NCI-H2227 treated with DMSO at 0.1 percent for 48 hours (cell line): ENCODE results near the gene SPTBN1.

Experiments used
- DNase-seq: peaks from one replicate; lab custom pipeline; 2025; lab: John Stamatoyannopoulos, UW

Gene SPTBN1

DNA sequence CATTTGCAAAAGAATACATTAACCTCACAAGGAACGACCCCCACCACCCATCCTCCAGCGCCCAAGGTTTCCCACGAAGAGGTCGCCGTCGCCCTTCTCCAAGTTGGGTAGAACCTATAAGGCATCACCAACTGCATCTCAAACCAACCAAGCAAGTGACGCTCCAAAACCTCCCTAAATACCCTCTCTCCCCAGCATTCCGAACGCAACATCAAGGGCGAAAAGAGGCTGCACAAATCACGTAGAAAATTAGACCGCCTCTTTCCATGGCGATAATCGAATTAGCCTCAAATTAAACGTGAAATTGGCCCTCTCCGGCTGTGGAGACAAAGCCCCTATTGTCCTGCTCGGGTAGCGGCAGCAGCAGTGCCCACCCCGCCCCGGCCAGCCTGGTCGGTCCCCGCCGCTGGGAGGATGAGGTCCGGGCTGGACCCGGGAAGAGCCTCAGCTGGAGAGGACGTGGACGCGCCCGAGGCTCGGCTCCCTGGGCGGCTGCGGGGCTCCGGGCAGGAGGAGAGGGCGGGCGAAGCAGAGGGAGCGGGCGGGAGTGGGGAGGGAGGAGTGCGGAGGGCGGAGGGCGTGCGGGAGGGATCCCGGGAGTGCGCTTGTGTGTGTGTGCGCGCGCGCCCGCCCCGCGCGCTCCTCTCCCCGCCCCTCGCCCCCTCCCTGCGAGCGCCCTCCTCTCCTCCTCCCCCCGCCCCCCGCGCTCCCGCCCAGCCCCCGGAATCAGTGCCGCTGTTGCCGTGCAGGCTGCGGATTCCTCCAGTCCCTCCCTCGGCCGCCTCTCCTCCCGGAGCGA, at the start of gene SPTBN1:
Gene SPTBN1, plus strand, starts transcription at position 765 of the 799 bp plus-strand sequence. CDS start 70,092 bp downstream, outside the sequence.
- DNase-seq = peak; percentile 85

DNA sequence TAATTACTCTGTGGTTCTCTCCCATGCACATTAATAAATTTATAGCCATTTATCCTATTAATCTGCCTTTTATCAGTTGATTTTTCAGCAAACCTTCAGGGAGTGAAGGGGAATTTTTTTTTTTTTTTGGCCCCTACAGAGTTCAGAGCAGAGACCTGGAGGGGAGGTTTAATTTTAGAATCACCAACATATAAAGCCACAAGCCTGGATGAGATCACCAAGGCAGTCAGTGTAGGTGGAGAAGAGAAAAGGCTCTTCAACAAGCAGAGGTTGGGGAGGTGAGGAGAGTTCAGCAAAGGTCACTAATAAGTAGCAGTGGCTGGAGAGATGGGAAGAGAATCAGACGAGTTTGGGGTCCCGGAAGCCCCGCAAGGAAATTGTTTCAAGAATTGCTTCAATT, 48.4 kb upstream of the SPTBN1 start:
- DNase-seq = peak; percentile 21

DNA sequence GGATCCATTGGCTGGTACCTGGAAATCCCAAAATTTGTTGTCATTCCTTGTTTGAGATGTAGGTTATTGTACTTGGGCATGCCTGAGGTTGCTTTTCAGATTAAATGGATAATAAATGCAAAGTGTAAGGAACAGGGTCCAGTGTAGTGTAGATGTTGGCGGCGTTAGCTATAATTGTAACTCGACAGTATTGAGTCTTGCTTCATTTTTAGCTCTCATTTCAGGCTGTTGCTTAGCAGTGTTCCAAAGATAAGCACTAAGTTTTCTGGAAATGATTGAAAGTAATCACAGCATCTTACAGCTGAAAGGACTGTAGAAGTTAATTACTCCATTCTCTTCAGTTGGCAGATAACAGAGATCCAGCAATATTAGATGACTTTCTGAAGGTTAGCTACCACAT, 47.8 kb upstream of the SPTBN1 start:
- DNase-seq = no peak

DNA sequence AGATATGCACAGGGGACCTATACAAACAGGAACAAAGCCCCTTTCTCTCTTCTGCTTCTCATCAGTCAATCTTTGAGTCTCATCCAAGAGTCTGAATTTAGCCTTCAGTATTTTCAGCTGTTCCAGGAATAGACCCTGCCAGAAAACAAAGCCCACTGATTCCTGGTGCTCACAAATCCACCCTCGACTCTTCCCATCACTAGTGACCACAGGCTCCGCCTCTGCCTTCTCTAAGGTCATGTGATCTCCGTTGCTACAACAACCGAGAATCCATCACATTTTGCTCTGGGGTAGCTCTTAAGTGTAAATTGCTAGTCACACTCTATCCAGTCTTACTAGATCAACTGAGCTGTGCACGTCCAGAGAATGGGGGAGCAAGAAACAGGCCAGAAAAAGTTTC, 46.4 kb upstream of the SPTBN1 start:
- DNase-seq = peak; percentile 71

DNA sequence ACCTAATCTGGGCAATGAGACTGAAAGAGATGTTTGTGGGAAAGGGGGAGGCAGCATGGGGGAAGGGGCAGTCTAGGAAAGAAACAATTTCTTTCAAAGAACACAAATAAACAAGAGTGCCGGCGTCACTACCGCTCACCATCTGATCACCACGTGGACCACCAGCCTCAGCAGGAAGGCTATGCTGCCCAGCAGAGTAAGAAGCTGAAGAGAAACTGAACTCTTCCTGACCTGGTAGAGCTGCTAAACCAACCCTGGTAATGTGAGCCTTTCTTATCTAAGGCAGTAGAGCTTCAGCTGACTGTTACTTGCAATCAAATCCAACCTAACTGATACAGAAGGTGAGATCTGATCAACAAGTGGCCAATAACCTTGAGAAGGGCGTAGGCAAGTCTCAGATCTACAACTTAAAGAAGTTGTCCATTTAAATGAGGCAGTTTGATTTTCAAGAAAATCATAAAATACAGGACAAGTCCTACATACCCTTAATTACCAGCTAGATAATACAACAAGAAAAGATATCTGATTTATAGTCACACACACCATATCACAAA, 44.2 kb upstream of the SPTBN1 start:
- no peak for DNase-seq

DNA sequence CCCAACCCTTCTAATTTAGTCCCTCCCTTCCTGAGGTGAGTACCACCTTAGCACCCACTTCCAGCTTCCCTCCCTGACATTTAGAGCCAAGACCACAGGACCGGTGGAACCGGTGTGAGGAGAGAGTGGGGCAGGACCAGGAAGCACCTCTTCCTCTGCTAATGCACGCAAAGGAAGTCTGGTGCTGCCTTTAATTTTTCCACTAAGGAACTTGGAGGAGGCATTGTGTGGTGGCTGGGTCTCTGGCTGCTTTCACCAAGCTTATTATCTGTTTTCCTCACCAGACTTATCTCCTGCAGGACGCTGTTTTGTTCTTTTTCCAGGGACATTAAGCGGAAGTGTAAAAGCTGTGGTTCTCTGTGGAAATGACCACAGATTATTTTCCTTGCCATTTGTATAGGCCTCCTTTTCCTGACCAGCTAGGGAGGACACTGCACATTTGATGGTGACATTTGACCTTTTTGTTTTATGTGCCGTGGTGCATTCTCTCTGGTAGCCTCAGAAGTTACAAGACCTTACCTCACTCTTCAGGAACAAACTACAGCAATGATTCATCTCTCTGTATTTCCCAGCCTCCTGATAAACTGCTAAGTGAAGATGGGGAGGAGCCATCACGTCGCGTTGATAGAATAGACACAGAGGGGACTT, 39.8 kb upstream of the SPTBN1 start:
- DNase-seq = no peak

DNA sequence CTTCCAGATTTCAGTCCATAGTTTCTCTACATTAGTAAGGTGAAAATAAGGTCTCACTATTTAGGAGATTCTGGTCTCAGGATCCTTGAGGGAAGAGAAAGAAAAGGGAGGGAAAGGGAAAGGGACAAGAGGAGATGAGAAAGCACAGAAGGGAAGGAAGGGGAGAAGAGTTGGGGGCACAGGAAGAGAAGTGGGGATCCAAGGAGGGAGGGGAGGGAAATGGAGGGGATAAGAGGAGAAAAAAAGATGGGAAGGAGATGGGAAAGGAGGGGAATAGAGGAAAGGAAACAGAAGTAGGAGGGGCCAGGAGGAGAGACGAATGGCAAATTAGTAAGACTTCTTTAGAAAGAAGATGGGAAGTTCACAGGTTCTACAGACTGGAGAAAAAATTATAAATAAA, 39.2 kb upstream of the SPTBN1 start:
- DNase-seq = no peak

DNA sequence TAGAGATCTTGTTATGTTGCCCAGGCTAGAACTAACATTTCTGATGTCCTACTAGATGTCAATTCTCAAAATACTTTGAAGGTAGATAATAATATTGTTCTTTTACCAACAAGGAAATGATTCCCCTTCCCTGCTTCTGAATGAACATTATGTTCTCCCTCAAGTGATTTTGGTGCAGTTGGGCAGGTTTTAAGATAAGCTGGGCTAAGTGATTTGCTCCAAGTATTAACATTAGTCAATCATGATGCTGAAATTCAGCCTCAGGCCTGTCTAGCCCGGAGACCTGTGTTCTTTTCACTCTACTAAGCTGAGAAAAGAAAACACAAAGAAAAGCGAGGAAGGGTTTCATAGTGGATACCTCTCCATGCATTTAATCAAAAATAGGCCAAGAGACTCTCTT, 38.5 kb upstream of the SPTBN1 start:
- DNase-seq = no peak

DNA sequence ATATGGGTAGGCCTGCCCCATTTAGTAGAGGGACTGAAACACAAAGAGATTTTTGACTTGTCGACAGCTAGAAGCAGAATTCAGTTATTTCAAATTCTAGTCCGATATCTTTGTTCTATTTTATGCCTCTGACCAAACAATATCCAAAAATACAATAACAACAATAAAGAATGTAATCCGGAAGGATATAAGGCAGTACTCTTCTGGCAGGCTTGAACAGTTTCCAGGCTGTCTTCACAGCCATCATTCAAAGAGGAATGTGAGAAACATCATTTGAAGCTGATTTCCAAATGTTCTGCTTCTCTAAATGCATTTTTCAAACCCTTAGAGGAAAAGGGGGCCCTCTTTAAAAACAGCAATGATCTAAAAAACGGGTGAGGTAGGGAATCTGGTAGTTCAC, 36.7 kb upstream of the SPTBN1 start:
- DNase-seq = no peak

DNA sequence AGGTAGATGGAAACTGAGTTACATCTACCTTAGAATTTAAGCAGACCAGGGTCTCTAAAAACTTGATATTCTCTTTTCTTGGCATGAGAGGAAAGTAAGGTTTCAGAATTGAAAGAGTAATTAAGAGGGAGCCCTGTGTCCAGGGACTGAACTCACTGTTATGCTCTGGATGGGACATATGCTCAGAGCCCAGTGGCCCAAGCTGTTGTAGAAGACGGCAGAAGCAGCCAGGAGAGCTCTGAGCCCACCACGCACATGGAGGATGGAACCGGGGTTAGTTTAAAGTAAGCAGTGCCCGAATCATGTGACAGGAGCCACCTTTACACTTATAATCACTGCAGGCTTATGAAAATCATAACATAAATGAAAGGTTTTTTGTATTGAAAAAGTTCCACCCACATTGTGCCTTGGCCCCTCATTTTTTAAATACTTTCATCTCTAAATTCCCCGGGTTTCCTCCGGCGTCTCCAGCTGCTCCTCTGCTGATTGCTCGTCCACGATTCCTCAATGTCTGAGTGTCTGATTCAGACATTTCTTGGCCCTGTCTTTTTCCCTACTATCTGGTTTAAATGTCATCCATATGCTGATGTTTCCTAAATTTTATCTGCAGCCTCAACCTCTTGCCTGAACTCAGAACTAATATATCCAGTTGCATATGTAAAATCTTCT, 36.1 kb upstream of the SPTBN1 start:
- no peak for DNase-seq

DNA sequence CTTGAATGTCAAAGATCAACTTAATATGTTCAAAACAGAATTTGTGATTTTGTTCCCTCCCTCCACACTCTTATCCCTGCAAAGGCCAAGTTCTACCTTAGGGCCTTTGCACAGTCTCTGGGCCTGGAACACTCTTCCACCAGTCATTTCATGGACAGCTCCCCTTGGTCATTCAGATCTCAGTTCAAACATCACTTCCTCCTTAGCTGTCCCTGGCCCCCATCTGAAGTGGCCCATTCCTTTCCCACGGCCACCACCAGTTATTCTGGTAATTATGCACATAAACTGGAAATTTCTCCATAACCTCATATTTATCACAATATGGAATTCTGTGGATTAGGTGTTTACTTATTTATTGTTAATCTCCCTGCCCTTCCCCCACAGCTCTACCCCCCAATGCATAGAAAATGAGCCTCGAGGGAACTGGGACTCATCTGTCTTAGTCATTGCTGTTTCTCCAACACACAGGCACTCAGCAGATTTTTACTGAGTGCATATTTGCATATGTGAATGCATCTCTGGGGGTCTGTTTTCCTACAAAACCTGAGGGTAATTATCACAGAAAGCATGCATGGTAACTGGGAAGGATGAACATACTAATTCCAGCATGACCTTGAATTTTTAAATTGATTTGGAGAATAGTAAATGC, 35.5 kb upstream of the SPTBN1 start:
- no peak for DNase-seq

DNA sequence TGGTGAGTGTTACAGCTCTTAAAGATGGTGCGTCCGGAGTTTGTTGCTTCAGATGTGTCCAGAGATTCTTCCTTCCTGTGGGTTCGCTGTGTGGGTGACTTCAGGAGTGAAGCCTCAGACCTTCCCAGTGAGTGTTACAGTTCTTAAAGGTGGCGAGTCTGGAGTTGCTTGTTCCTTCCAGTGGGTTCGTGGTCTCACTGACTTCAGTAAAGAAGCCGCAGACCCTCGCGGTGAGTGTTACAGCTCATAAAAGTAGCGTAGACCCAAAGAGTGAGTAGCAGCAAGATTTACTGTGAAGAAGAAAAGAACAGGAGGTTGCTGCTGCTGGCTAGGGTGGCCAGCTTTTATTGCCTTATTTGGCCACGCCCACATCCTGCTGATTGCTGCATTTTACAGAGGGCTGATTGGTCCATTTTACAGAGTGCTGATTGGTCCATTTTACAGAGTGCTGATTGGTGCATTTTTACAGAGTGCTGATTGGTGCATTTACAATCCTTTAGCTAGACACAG, 34.0 kb upstream of the SPTBN1 start:
- no peak for DNase-seq

DNA sequence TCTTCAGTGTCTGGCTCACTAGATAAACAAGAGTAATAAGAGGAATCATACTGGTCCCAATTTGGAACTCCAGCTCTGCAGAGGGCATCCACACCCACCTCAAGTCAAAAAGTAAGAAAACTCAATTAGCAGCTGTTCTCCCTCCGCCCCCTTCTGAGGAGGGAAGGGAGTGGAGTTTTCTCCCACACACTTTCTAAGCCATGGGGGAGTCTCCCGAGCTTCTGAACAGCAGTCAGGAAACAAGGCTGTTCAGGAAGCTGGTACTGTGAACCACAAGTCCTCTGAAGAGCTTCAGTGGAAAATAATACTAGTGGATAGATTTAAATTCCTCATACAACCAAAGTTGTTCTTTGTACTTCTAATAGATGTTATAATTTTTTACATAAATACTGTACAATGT, 32.9 kb upstream of the SPTBN1 start:
- no peak for DNase-seq

DNA sequence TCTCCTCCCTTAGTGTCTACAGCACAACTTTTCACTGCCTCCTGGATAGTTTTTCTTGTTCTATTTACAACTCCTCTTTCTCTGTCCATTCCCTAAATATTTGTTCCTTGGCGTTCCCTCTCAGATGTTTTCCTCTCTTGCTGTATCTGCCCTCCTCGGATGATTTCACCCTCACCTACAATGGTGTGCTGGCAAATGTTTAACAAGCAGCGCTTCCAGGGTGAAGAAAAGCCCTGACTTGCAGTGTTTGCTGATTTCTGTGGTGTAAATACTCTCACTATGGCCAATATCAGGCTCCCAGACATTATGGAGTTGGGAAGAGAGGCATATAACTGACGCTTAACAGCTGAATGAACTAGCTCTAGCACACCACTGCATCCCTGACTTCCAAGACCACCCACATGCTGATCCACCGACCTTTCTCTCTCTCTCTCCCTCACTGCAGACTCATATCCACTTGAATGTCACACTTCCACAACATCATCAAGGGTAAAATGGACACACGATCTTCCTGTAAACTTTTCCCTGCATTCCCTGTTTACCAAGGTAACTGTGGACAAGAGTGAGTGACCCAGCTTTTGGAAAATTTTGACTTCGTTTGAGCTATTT, 31.5 kb upstream of the SPTBN1 start:
- DNase-seq = no peak

DNA sequence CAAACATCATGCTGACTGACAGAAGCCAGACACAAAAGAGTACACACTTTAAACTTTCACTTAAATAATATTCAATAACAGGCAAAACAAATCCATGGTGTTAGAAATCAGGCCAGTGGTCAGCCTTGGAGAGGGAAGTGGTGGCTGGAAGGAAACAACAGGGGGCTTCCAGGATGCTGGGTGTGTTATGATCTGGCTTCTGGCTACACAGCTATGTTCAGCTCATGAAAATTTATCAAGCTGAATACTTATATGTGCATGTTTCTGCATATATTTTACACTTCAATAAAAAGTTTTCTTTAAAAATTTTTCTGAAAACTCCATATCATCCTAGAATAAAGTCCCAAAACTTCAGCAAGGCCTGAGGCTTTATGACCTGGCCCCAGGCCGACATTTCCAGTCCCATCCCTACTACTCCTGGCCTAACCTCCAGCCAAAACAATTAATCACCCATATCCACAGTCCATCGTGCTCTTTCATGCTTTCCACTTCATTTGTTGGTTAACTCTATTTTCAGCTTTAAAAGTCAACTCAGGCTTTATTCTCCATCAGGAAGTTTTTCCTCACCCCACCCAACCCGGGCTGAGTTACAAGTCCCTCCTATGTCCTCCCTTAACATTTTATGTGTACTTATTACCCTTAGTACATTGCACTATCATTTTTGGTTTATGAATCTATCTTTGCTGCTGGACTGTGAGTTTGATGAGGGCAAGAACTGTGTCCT, 27.9 kb upstream of the SPTBN1 start:
- no peak for DNase-seq

DNA sequence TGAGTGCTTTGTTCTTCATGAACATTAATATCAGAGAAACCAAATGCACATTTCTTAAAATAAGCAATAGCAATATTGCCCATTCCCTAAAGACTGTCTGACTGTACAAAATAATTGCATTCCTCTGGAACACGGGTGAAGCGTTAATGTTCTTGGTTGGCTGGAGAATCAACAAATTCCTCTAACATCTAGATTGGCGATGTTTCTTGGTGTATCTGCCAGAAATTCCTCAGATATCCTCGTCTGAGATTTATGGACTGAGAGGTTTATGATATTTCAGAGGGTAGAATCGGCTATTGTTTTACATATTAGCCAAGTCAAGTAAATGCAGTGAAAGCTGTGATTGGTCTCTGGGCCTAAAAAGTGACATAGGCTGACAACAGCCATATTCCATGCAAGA, 27.1 kb upstream of the SPTBN1 start:
- DNase-seq = no peak

DNA sequence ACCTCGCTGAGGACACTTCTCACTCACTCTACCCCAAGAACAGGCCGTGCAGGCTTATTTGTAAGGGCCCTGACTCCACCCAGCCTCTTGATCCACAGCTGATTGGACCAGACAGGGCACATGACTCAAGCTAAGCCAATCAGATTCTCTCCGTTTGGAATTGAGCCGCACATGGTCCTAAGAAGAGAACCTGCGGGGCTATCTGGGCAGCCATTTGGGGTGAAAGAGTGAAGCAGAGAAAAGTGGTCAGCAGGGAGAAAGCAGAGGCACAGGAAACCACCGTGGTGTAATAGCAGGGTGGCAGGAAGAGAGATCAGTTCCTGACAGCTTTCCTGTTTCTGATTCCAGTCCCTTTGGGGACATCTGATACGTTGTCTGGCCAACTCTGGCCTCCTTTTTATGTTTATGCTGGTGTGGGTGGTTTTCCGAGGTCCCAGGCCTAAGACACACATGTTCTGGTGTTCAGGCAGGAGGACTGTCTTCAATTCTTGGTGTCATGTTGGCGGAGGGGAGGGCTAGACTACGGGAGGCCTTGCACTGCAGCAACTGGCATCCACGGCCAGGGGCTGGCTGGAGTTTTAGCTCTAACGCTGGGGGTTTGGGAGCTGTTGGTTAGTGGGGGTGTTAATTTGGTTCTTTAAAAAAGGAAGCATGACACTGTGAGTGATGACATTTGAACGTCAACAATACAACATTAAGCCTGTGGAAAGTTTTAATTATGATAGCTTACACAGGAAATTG, 26.1 kb upstream of the SPTBN1 start:
- no peak for DNase-seq

DNA sequence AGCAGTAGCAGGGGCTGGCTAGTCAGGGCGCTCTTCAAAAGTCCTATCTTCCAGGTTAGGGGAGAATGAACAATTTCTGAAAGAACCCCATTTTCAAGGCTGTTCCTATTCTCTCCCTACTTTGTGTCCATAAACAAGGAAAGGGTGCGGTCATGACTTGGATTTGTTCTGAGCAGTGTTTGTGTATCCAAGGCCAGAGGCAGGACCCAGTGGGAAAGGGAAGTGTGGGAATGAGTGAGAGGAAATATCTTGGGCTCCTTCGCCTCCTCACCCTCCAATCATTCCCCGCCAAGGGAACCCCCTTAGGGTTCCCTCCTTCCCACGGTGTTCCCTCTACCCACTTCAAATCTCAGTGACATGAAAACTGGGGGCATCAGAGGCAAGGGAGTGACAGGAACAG, 25.5 kb upstream of the SPTBN1 start:
- DNase-seq = no peak

DNA sequence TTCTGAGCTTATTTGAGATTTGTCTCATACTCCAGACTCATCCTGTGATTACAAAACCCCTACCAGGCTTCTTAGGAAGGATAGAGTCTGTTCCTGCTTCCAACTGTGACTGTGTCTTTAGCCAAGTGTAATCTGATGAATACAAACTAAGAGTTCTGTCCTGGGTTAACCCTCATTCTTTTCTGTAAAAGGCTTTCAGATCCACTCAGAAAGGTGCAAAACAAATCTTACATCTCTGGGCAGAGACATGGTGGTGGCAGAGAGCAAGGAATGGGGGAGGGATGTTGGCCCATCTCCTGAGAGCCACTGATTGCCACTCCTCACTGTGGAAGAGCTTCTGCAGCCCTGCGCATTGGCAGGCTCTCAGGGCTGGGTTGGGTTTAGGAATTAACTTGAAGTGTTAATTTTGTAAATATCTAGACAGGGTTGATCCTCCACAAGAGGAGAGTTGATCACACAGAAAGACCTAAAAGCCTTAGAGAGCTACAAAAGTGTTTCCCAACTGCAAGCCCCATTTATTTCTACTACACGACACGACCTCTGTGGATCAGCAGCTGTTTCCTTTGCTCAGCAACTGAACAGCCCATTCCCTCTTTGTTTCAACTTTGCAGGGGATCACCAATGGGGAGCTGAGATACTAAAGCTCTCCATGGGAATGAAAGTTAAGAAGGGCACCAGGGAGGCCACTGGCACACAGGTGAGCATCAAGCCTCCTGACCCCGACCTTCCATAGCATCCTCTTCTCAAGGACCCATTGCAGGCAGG, 23.7 kb upstream of the SPTBN1 start:
- no peak for DNase-seq

DNA sequence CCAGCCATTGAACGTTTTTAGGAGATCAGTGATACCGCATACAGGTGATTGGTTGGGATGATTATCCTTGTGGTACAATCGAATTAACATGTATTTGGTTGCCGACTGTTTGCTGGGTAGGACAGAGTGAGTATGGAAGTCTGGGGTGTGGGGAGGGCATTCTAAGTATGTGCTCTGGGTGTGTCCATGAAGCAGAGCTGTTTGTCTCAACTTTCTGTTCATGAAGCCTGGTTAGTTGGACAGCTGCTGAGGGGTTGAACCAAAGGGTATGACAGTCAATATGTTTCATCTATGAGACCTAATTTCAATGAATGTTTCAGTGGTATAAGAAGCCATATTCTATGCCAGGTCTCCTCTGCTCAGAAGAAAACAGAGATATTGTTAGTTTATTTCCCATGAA, 21.9 kb upstream of the SPTBN1 start:
- DNase-seq = no peak
